ENCODE results near the gene WDFY4. TPM values are rescaled to one million over a fixed set of nuclear protein-coding genes. Genes with fewer than 3 reads are reported as not detected.

WDFY4 gene
- total RNA-seq, 1 experiment from 2014 or later, result not detected

GRCh38 chr10:48803801-48804584 is 119.3 kb downstream of the WDFY4 start:
- Histone ChIP-seq H3K27ac (ENCODE audit: insufficient read length, low read depth, low read length) (no peak overlapping the region), H3K23me2 (ENCODE audit: insufficient read length, low read depth, low read length, poor library complexity, severe bottlenecking) (no peaks in the 10 kb centered on the region), H2AK5ac (ENCODE audit: insufficient read length, low read length) (no peak overlapping the region), H4K5ac (ENCODE audit: insufficient read length, low read depth, low read length) (no peak overlapping the region), H2BK12ac (ENCODE audit: insufficient read length, low read depth, low read length) (no peak overlapping the region), H3K18ac (ENCODE audit: insufficient read length, low read depth, low read length) (no peak overlapping the region), H2BK5ac (ENCODE audit: insufficient read length, low read length) (no peak overlapping the region), H2BK20ac (ENCODE audit: low read depth, low read length, poor library complexity, severe bottlenecking) (no peak overlapping the region), H2BK120ac (ENCODE audit: low read depth, low read length, poor library complexity, severe bottlenecking) (no peak overlapping the region), H3K23ac (ENCODE audit: insufficient read length, low read depth, low read length) (no peak overlapping the region), H3K9ac (ENCODE audit: extremely low read depth, insufficient read length, low read length) (no peak overlapping the region), H3K4ac (ENCODE audit: low read depth, low read length) (no peak overlapping the region), H3K4me2 (ENCODE audit: insufficient read depth, insufficient read length, low read length) (no peak overlapping the region), H3K79me1 (ENCODE audit: insufficient read depth, low read depth, low read length, poor library complexity, severe bottlenecking) (no peaks in the 10 kb centered on the region), H3K9me3 (ENCODE audit: control insufficient read depth, low read depth, low read length) (no peaks in the 10 kb centered on the region), H3K56ac (ENCODE audit: insufficient read length, low read depth, low read length) (no peak overlapping the region), H4K8ac (replicated peaks; ENCODE audit: insufficient read length, low read depth, low read length) (no peak overlapping the region), H4K20me1 (ENCODE audit: control insufficient read depth, insufficient read depth, insufficient read length) (no peaks in the 10 kb centered on the region), H4K91ac (ENCODE audit: insufficient read length, low read depth, low read length) (no peak overlapping the region), H2BK15ac (ENCODE audit: low read depth, low read length) (no peak overlapping the region), H3K4me1 (ENCODE audit: insufficient read depth, low read length) (no peaks in the 10 kb centered on the region), H3K79me2 (ENCODE audit: insufficient read depth, low read length) (no peaks in the 10 kb centered on the region), H3K14ac (ENCODE audit: insufficient read depth, low read length) (peak overlapping the region; percentile 59; the same call in 1 of the 2 replicates), H3K27me3 (ENCODE audit: insufficient read depth, low read length) (no peaks in the 10 kb centered on the region), H3T11ph (ENCODE audit: low read length) (no peak overlapping the region), H2AFZ (ENCODE audit: low read length) (no peak overlapping the region)
- peaks cover 0 to 4% (median 0%) of the 10 kb centered on the region in 3 experiments; a peak in 2 of 7 replicates for H3K36me3 Mint-ChIP-seq (ENCODE audit: insufficient read depth in 1 of 3, low read depth in 3 of 3)
- H3K4me3 Mint-ChIP-seq, result no peak overlapping the region
- 0 out of 5 replicates have a peak, but pooled peaks cover 0 to 3% of the 10 kb centered on the region in 2 experiments for H3K9me3 Mint-ChIP-seq
- WGBS (ENCODE audit: extremely low coverage, insufficient read length, low lambda C conversion rate), result no CpG with 5 or more reads among the region's 4 CpGs
- H3K4me1 Mint-ChIP-seq, result peaks cover 15 to 26% of the 10 kb centered on the region in 2 experiments
- peaks cover 4% of the 10 kb centered on the region for H3K27me3 Mint-ChIP-seq (ENCODE audit: low read depth)
- no peak overlapping the region for H3K27ac Mint-ChIP-seq
- no peak for DNase-seq
- no peak for TF ChIP-seq CTCF (conservative IDR thresholded peaks at IDR 0.05)

Measured in H9 (cell line).